GM19193 (cell line): ENCODE measurements around the gene CS.

Experiments
- POLR2A ChIP-seq: IDR thresholded peaks from 4 replicates; pipeline ENCODE4 v1.6.1; 2011; ENCODE audit not compliant: insufficient read depth, insufficient read length; ENCODE audit errors: extremely low read depth

Gene CS

DNA sequence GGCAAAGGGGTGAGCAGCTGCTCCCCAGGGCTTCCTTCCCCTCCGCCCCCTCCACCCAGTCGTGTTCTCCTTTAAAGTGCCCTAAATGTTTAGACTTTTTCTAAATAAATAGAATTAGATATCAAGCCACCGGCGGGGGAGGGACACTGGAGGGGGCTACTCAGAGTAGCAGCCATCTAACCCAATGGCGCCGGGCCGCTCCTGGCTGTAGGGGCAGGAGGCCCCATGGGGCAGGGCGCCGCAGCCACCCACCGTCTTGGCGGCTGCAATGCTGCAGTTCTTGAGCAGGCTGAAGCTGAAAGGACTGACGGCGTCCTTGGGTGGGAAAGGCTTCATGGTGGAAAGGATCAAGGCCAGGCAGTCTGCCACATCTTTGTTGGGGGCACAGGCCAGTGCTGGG lies 57.1 kb downstream of the CS start:
- TF ChIP-seq POLR2A, result no peak

GRCh38 chr12:56241424-56242303 lies 58.5 kb downstream of the CS start:
- no peak for TF ChIP-seq POLR2A

DNA sequence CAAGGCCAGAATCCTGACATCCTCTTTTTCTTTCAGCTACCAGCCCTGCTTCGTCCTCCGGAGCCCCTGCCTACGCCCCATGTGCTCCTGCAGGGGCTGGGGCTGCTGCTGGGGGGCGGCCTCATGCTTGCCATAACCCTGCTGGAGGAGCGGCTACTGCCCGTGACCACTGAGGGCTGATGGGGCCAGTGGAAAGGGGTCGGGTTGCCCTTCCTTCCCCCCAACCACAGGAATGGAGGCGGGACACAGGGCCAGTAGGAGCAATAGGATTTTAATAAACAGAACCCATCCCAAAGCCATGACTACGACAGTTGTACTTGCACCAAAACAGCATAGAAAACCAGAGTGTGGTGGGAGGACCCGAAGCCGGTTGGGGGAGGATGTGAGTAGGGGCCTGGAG lies 62.6 kb downstream of the CS start:
- TF ChIP-seq POLR2A, result no peak

GRCh38 chr12:56236985-56237384 lies 63.1 kb downstream of the CS start:
- TF ChIP-seq POLR2A, result no peak

DNA sequence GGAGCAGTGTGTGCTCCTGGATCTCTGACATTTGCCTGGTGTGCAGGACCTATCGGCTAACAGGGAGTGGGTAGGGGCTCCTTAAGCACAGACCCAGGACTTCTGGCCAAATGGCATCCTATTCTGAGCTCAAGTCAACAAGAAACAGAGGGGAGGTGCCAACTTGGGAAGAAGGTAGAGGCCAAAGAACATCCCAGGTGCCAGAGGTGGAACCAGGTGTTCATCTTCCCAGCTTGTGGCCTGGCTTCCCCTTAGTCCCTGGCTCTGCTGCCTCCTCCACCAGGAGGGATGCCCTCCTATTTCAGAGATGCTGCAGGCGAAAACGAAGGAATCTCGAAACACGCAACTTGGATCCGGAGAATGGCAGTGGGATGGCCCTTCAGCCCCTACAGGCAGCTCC lies 64.0 kb downstream of the CS start:
- TF ChIP-seq POLR2A, result no peak

DNA sequence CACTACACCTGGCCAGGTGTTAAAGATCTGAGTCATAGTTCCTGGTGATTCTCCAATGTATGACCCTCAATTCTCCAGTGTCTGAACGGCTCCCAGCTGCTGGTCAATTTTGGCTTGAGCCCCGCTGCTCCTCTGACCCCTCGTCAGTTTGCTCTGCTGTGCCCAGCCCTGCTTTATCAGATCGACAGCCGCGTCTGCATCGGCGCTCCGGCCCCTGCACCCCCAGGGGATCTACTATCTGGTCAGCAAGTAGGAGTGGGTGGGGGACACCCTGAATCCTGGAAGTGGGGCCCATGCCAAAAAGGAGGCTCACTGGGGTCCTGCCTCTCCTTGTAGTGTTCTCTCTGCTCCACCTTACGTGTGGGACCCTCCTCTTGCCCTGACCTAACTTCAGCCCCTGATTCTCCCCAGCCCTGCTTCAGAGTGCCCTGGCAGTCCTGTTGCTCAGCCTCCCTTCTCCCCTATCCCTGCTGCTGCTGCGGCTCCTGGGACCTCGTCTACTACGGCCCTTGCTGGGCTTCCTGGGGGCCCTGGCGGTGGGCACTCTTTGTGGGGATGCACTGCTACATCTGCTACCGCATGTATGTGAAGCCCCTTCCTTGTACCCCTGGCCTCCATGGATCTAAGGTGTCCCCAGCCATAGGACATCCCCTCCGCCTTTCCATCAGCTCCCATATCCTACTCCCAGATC lies 65.2 kb downstream of the CS start:
- TF ChIP-seq POLR2A, result no peak

DNA sequence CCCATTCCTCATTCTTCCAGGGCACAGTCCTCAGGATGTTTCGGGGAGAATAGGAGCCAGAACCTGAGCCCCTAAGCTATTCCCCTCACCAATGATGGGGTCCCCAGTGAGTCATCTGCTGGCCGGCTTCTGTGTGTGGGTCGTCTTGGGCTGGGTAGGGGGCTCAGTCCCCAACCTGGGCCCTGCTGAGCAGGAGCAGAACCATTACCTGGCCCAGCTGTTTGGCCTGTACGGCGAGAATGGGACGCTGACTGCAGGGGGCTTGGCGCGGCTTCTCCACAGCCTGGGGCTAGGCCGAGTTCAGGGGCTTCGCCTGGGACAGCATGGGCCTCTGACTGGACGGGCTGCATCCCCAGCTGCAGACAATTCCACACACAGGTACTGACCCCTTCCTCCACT lies 68.9 kb downstream of the CS start:
- TF ChIP-seq POLR2A, result no peak

- TF ChIP-seq POLR2A, result no peak
Measured at GRCh38 chr12:56230432-56231183, 69.5 kb downstream of the CS start.

DNA sequence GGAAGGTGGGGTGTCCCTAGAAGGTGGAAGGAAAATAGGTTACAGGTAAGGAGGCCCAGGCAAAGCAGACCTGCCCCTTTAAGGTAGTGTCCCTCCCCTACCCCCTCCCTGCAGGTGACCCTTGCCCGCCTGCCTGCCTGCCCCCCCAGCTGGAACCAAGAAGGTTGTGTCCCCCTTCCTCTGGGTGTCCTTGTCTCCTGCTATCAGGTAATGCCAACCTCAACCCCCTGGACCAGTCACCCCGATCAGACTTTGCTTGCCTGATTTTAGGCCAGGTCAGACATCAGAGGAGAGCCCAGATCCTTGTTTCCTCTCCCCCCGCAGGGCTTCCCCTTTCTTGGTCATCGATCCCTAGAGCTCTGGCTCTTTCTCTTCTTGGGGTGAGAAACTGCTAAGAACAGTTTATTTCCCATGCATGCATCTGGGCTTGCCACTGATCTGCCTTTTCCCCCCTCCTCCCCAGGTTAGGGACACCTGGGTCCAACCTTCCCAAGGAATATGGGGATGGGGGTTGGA lies 70.2 kb downstream of the CS start, which contains the start of gene SLC39A5:
SLC39A5 (plus strand) TSS at position 136 of the 516 bp plus-strand sequence. CDS start 1,224 bp downstream, outside the sequence.
- TF ChIP-seq POLR2A, result no peak

DNA sequence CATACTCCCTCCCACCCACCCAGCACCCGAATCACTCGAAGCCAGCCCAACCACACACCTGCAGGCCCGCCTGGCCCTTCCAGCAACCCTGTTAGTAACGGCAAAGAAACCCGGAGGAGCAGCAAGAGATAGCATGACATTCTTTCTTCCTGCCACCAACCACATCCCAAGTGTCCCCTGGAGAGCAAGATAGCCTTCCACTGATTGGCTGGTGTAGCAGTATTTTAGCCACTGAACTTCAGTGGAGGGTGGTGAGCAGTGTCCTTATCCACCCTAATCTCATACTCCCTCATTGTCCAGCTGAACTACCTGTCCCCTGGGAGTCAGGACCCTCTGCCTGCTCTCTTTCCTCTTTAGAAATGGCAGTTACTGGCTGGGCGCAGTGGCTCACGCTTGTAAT lies 71.0 kb downstream of the CS start:
- no peak for TF ChIP-seq POLR2A

GRCh38 chr12:56224954-56225353 lies 75.2 kb downstream of the CS start:
- no peak for TF ChIP-seq POLR2A

DNA sequence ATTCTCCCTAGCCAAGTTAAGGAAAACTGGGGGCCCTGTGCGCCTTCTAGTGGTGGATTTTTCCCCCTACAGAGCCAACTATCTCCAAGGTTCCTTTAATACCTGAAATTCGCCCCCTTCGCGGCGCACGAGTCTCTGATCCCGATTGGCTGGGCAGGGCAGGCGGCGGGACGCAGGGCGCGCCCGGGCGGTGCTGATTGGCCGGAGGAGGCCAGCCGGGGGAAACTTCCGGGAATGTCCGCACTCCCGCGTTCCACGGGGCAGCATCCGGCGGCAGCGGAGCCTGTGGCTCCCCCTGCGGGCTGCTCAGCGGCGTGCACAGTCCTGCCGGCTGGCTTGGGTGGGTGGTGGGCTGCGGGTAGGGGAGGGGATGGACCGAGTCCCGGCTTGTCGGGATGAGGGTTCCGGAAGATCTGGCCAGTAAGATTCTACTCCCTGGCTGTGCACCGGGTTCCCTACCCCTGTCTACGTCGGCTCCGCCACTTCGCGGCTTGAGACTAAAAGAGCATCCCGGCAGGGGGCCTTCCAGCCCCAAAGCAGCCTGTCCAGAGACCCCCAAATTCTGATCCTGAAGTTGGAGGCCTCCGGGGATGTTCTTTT lies 75.9 kb downstream of the CS start, which contains the start of gene NABP2:
NABP2 (plus strand) TSS at position 241 of the 600 bp plus-strand sequence. CDS start 515 bp downstream, outside the sequence.
- peak; percentile 70 for TF ChIP-seq POLR2A

DNA sequence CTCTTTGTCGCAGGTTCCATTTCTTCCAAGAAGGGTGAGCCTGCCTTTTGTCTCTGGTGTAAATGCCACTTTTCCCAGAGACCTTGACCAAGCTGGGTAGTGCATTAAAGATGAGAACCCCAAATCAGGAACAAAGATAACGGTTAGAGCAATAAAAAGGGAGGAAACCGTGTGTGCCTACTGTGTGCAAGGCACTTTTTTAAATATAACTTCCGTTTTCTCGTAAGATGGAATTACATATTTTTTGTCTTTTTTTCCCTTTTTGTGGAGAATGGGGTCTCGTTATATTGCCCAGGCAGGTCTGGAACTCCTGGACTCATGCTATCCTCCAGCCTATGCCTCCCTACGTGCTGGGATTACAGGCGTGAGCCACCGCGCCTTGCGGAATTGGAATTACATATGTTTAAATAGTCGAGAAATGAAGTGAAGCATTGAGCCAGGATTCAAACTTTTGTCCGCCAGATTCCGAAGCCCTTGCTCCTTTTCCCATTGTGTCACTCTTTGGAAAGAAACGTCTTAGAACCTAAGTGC lies 76.5 kb downstream of the CS start:
- TF ChIP-seq POLR2A, result no peak

GRCh38 chr12:56222531-56222895 lies 77.6 kb downstream of the CS start:
- no peak for TF ChIP-seq POLR2A

DNA sequence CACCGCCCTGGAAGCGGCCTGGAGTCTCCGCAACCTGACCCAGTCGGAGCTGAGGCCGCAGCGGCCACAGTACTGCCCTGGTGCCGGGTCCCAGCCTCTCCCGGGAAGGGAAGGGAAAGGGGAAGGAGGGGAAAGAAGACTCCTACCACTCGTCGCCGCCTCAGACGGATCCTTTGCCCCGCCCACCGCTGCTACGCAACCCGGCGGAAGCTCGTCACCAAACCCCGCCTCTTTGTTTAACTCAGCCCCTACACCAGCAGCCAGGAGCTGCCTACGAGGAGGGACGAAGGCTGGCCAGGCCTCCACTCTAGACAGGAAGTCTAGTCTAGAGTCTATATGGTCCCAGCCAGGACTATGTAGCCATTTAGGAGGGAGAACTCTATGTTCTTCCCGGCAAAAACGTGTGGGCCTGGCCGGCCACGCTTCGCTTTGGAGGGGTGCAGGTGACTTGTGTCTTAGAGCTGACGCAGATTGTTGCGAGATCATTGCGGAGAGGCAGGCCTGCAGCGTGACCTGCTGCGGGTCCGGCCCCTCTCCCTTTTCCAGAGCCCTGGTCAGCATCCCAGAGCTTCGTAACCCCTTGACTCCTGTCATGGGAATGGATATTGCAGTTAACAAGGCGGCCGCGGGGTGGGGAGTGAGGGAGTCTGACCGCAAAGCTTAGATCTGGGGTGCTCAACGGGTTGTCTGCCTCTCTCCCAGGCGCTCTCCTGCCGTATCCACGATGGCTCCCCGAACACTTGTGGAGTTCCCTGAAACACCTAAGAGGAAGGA lies 78.2 kb downstream of the CS start, which contains the start of gene RNF41:
RNF41 (minus strand) TSS at position 166 of the 774 bp plus-strand sequence. CDS start 7,875 bp downstream, outside the sequence.
- peak; percentile 96 for TF ChIP-seq POLR2A
